ENCODE results near the gene KRT12.

The KRT12 gene

DNA sequence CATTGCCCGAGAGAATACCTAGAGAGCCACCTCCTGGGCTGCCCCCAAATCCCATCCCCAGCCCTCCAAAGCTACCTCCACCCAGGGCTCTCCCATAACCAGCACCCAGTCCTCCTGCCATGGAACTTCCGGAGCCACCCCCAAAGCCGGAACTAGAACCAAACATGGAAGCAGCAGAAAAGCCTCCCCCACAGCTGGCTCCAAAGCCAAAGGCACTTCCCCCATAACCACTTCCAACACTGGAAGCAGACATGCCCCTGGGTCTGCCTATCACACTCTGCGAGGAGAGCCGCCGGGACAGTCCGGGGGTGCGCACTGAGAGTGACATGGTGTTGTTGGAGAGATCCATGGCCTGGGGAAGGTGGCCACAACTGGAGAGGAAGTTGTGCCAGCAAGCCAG lies at the start of gene KRT12:
Gene KRT12 (minus strand): TSS at position 386 of the 400 bp plus-strand sequence. CDS start 37 bp downstream, at position 349.
- no peak for DNase-seq (ENCODE audit: low spot score)

DNA sequence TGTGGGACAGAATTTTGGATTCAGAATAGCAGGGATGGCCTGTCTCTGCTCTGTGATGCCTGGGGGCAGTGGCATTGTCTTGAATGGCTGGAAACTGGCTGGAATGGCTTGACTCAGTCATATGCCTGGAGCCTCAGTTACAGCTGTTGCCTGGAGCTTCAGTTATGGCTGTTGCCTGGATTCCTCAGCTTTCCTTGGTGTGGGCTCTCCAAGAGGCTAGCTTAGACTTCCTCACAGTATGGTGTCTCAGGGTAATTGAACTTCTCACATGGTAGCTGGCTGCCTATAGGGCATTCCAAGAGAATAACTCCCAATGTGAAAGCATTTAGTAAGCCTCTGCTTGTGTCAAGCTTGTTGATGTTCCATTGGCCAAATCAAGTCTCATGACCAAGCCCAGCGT lies 49.3 kb upstream of the KRT12 start:
- DNase-seq (ENCODE audit: low spot score), result no peak

GRCh38 chr17:40915721-40916256 lies 48.8 kb upstream of the KRT12 start:
- DNase-seq (ENCODE audit: low spot score), result peak; percentile 25

GRCh38 chr17:40915199-40915661 lies 48.2 kb upstream of the KRT12 start:
- DNase-seq (ENCODE audit: low spot score), result no peak

DNA sequence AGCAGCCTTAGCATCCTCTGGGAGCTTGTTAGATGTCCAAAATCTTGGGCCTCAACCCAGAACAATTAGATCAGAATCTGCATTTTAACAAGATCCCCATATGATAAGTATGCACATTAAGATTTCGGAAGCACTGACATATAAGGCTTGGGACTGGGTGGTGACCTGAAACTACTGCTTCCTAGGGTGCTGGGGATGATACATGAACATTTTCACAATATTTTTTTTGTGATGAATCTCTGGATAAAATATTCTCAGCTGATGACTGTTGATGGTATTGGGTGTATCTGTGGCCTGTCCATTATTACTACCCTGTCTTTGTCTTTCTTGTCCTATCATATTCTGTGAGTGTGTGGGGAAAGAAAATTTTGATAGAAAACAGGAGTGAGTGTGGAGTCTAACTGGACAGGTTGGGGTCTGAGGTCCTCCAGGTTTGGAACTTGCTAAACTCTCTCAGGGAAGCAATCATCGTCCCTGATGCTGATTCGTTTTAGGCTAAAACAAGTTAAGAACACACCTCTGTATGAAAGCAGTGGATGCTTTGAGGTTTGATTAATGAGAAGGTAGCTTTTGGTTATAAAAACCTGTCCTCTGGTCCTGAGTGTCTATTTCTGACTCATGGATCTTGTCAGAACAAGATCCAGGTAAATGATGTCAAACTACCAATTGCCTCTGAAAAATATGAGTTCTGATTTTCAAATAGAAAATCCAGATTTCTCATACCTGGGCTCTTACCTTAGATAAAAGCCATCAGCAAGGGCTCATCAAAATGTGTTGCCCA lies 47.2 kb upstream of the KRT12 start:
- no peak for DNase-seq (ENCODE audit: low spot score)

DNA sequence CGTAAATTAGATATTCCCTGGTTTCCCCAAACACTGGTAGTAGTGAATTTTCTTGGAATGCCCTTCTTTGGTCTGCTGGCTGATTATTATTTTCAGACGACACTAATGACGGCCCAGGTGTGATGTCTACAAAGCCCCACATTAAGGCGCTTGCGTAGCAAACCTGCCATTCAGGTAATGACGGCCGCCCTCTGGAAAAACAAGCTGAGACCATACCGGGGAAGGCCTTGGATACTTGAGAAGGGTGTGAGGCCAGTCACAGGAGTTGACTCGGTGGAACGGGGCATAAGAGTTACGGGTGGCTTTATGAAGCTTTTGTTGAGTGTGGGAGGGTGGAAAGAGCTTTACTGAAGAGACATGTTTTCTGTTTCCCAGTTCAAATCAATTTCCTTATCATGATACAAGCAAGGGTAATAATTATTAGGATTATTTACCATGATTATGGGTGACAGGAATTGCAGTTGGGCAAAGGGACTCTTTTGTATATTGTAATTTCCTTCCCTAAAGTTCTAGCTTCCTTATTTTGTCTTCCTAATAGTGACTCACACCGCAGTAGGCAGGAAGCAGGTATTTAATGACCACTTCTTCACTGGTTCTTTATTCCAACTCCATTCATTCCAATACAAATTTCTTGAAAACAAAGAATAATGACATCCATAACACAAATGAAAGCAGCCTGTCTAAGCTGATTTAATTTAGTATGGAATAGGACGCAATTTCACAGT lies 45.6 kb upstream of the KRT12 start:
- no peak for DNase-seq (ENCODE audit: low spot score)

DNA sequence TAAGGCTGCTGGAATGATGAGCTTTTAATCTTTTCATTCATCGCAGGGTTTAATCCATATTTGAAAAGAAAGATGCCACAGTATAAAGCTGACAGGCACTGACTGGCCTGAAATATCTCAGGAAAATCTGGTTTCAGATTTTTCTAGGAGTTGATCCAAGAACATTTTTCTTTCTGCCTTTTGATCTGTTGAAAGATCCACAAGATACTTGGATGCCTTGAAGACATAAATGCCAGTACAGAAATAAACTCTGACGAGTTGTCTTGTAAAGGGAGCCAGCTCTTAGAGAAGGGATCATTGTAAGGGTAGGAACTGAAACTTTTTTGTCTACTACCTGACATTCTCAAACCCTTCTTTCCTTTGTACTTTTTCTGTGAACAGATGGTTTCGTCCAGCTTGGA lies 43.4 kb upstream of the KRT12 start:
- peak; percentile 6 for DNase-seq (ENCODE audit: low spot score)

DNA sequence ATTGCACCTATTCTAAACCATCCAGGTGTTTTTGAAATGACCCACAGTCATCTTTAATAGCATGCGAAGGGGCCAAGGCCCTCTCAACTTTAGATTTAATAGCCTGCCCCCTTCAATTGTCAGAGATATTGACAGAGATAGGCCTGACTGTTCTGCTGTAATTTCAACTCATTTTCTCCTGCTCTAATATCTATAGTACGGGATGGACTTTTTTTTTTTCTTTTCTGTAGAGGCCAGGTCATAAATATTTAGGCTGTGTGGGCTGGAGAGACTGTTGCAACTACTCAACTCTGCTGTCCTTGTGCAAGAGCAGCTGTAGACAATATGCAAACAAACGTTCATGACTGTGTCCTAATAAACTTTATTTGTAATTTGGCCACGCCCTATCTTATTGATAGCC lies 42.7 kb upstream of the KRT12 start:
- no peak for DNase-seq (ENCODE audit: low spot score)

DNA sequence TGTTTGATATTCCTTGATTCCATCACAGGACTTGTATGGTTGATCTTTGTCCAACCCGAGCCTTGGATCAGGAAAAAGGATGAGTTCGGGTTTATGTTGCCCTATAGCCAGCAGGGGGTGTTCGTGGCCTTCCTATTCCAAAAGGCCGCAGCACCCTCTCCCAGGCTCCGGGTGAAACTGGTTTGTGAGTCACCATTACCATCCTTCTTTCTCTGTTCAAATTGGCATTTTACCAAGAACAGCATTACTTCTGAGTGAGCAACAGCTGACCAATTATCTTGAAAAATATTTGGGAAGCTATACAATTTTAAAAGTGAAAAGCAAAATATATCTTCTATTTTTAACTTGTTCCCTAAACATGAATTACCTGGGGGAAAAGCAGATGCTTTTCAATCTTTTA lies 42.3 kb upstream of the KRT12 start:
- DNase-seq (ENCODE audit: low spot score), result peak; percentile 81

DNA sequence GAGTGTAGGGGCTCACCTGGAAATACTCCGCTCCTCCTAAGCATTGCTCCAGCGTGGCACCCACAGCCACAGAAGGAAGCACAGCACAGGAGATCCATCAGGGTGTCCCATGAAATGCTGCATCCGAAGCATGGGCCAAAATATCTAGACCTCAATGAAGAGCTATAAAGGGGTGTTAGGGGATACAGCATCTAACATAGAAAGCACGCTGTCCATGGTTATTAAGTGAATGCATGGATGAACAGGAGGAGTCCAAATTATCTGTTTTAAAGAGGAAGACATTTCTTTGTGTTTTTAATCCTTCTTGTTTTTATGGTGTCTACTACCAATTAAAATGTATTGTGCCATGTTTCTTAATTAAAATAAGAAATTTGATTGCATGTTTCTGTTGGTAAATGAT lies 39.6 kb upstream of the KRT12 start:
- no peak for DNase-seq (ENCODE audit: low spot score)

- DNase-seq (ENCODE audit: low spot score), result no peak
Observed at GRCh38 chr17:40905370-40905769, 38.3 kb upstream of the KRT12 start.

- DNase-seq (ENCODE audit: low spot score), result no peak
Observed at GRCh38 chr17:40903129-40903847, 36.3 kb upstream of the KRT12 start.

DNA sequence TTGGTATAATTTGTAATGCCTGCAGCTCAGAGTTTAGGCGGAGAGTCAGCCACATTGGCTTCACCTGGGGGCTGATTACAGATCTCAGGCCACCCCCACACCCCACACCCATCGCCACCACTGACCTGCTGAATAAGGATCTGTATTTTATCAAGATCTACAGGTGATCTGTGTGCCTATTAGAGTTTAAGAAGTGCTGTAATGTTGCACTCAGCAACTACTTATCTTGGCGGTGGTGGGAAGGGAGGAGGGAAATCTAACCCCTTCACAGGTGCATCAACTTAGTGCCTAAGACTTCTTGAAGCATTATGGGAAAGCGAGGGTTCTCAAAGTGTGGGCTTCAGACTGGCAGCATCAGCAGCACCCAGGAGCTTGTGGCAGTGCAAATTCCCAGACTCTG lies 35.5 kb upstream of the KRT12 start:
- DNase-seq (ENCODE audit: low spot score), result no peak

- DNase-seq (ENCODE audit: low spot score), result no peak
Observed at GRCh38 chr17:40901981-40902474, 35.0 kb upstream of the KRT12 start.

GRCh38 chr17:40900809-40901356 lies 33.9 kb upstream of the KRT12 start:
- no peak for DNase-seq (ENCODE audit: low spot score)

DNA sequence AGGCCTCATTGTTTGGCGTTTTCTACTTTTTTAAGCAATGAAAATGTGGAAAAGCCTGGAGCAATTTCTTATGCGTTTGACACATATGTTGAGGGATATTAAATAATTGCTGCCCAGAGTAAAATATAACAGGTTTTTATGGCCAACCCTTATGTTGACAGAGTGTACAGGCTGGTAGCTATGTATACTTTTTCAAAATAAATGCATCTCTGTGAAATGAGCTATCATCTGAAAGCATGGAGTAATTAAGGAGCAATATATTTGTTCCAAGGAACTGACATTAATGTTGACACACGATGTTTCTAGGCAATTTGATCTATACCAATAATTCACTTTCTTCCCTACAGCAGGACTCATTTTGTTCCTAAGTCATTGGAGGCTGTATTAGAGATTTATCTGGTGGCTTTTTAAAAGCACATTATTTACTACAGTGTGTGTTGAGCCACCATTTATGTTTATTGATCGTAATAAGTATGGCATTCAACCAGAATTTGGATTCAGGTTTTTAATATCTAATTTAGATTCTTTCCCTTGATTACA lies 30.0 kb upstream of the KRT12 start:
- no peak for DNase-seq (ENCODE audit: low spot score)

DNA sequence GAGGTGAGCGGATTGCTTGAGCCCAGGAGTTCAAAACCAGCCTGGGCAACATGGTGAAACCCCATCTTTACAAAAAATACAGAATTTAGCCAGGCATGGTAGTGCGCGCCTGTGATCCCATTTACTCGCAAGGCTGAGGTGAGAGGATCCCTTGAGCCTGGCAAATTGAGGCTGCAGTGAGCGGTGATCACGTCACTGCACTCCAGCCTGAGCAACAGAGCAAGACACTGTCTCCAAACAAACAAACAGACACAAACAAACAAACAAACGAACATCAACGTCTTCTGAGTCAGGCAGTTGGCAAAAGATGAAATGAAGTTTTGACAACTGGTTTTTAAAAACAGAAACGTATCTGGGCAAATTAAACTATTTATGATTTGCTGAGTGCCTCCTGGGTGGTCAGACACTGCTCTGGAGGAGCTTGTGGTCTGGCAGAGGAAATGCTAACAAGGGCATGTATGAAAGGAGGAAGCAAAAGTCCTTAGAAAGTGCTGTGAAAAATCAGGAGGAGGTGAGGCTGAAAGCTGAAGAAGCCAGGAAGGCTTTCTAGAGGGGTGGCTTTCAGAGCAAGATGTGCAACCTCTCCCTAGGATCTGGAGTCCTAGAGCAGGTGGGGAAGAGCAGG lies 28.2 kb upstream of the KRT12 start:
- no peak for DNase-seq (ENCODE audit: low spot score)

- no peak for DNase-seq (ENCODE audit: low spot score)
Observed at GRCh38 chr17:40888196-40888720, 21.2 kb upstream of the KRT12 start.

- no peak for DNase-seq (ENCODE audit: low spot score)
Observed at GRCh38 chr17:40886090-40886489, 19.1 kb upstream of the KRT12 start.

- DNase-seq (ENCODE audit: low spot score), result no peak
Observed at GRCh38 chr17:40884708-40885512, 17.9 kb upstream of the KRT12 start, which contains the start of gene KRT20. Gene KRT20, minus strand, starts transcription at chr17:40885242. Its CDS starts 57 bp downstream, at chr17:40885185.
